Measurements from ENCODE around the gene ATRIP.
"Not testable (repeated sequence)": the region's sequence is repeated elsewhere in the genome, so short reads cannot be mapped to it uniquely, and the experiment has no call there.

ATRIP gene

DNA sequence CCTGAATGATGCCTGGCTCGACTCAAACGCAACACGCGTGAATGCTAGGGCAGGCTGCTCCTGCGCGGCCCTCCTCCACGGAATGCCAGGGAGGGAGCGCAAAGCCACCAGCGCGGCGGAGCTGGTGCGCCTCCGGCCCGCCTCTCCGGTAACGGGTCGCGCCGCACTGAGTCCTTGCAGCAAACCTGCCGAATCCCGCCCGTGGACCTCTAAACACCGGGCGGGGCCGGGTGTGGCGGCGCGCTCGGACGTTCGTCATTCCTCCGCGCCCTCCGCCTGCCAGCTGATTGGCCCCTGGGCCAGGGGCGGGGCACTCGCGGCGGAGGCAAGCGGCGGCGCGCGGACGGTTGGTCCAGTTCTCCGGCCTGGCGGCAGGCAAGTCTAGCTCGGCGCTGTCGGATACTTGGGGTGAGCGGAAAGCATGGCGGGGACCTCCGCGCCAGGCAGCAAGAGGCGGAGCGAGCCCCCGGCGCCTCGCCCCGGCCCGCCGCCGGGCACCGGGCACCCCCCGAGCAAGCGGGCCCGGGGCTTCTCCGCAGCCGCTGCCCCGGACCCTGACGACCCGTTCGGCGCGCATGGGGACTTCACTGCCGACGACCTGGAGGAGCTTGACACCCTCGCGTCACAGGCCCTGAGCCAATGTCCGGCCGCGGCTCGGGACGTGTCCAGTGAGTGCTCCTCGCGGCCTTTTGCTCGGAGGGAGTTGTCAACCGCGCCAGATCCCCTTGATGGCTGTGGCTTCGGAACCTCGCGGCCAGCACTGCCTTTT is at the start of gene ATRIP:
Gene ATRIP (plus strand): TSS at position 313 of the 769 bp plus-strand sequence. CDS start 109 bp downstream, at position 422.
- H3K4me3 ChIP-seq (ENCODE audit: low read depth, low read length): peak within 1 kb of the TSS; percentile 97

DNA sequence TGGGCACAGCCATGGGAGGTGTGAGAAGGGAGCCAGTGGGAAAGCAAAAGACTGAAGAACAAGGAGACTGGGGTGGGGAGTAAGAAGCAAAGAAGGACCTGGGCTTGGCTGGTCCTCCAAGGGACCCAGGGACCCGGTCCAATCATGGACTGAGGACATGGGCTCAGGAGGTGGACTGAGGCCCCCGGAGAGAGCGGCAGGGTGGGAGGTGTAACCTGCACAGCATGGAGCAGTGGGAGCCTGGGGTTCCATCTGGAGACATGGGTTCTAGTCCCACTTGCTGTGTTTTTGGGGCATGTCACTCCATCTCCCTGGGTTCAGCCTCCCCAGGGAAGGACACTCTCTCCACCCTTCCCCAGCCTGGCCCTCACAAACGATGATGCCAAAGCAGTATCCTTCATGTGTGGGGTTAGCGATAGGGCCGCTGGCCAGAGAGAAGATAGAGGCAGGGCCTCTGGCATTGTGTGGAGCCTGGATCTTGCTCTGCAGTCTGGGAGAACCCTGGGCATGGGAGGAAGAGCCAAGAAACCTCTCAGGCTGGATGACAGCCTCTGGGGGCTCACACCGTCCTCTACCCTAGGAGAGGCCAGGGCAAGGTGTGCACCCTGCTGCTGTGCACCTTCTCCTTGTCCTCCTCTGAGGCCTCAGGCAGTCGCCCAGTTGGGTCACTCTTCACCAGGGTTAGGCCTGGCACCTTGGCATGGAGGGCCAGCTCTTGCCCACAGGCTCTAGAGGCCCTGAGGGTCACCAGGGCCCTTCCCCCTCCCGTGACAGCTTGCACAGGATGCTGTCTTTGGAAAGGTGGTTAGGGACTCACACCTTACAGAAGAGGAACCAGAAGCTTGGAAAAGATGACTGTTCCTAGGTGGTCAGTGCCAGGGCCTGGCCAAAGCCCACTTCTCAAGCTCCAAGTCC is 48.5 kb upstream of the ATRIP start:
- no peak overlapping the region for H3K4me3 ChIP-seq (ENCODE audit: low read depth, low read length)

DNA sequence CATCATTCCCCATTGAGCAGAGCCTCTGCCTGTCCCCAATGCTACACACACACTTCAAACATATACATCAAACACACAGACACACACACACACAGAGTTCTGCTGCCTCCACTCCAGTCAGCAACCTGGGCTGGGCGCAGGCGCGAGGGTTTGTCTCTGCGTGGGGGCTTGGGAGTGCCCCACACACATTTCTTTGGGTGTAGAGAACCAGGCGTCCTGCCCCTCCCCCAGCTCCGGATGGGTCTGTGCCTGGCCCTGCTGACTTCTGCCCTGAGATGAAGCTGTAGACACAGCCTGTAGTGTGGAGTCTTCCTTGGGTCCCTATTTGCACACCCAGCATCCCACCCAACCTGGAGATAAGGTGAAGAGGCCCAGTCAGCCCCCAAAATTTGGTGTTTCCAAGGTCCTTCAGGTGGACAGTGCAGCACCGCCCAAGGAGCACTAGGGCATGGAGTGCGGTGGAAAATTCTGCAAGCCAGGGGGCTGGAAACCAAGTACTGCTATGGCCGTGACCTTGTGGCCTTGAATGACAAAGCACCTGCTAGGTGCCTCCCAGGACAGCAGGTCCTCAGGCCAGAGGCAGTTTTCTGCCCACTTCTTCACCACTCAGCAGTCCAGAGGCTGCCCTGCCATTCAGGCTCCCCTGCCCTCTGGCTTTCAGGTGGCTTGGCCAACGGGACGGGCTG is 47.7 kb upstream of the ATRIP start:
- H3K4me3 ChIP-seq (ENCODE audit: low read depth, low read length): no peak overlapping the region

DNA sequence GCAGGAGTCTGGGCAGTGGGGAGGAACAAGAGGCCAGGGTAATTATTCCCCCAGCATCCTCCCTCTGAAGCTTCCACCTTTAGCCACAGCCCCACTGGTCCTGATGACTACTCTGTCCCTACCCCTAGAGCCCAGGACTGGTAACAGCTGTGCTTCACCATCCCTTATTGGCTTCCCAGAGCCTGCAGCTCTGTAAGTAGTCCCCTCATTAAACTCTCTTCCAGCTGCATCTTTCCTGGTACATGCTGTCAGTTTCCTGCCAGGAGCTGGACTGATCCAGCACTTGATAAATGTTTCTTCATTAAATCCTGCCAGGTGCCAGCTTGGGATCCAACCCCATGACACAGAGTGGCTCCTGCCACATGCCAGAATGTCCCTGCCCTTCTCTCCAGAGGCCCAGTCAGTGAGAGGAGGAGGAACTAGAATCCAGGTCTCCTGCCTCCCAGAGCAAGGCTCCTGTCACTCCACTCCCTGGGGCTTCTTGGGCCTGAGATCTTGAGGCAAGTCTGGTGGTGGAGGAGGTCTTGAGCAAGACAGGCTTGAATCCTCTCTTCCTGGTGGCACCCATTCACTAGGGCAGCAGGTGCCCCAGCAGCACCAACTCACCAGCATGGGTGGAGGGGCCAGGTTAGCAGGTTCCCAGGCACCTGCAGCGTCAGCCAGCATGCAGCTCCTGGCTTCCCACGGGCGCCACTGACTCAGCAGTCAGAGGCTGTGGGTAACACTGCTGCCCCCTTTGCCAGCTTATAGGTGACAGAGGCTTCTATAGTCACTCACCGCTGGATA is 47.0 kb upstream of the ATRIP start:
- H3K4me3 ChIP-seq (ENCODE audit: low read depth, low read length): no peak overlapping the region

DNA sequence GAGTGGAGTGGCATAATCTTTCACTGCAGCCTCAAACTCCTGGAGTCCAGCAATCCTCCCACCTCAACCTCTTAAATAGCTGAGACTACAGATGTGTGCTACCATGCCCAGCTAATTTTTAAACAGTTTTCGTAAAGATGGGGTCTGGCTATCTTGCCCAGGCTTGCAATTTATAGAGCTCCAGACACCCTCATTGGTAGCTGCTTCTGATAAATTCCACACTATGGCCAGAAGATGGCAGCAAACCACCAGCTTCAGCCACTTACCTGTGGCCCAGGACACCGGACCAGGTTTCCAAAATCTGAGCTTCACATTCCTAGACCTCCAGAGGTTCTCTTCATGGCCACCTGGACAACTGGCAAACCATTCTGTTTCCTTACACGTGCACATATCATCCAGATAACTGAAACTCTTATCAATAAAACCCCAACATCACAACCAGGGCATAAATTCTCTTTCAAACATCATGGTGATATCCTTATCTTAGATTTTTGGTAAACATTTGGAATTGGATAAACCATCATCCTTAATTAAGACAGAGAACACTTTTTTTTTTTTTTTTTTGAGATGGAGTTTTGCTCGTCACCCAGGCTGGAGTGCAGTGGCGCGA is 45.6 kb upstream of the ATRIP start:
- H3K4me3 ChIP-seq (ENCODE audit: low read depth, low read length): no peak overlapping the region

DNA sequence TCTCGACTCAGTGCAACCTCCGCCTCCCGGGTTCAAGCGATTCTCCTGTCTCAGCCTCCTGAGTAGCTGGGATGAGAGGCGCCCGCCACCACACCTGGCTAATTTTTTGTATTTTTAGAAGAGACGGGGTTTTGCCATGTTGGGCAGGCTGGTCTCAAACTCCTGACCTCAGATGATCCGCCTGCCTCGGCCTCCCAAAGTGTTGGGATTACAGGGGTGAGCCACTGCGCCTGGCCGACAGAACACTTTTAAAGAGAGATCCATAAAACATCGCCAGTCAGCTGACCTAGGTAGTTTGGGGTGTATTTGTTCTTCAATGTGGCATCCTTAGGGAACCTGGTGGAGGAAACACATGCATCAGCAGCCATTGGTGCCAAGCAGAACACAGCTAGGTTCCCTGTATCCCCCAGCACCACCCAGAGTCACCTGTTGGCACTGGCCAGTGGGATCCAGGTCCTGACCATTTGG is 45.1 kb upstream of the ATRIP start:
- H3K4me3 ChIP-seq (ENCODE audit: low read depth, low read length): not testable (repeated sequence)

DNA sequence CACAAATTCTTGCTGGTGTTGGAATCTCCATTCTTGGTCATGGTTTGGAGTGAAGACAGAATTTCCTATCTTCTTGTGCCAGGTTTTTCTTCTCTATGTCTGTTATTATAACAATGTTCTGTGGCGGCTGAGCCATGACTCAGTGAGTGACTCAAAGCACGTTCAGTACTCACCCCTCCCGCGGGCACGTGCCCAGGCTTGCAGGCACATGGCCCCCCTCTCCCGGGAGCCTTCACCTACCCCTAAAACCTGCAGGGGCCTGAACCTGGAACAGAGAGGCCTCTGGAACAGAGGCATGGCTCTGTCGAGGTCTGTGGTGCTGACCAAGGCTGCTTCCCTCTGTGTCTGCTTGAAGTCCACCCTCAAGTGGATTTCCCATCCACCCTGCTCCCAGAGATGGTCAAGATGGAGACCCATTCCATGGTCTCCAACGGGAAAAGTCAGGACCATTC is 44.2 kb upstream of the ATRIP start:
- no peak overlapping the region for H3K4me3 ChIP-seq (ENCODE audit: low read depth, low read length)

DNA sequence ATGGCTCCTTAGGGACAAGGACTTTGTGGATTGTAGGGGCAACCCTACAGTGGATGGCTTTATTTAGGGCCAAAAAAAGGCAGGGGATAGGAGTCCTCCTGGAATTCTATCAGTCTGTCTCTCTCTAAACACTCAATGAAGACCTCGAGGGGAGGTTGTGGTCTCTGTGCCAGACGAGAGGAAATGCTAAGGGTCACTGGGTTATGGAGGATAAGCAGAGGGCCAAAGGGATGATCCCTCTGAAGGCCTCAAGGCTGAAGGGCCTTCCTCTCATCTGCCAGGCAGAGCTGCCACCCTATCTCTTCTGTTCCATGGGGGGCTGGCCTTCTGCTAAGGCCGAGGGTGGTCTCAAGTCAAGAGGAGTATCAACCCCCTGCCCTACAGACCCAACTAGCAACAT is 43.6 kb upstream of the ATRIP start:
- no peak overlapping the region for H3K4me3 ChIP-seq (ENCODE audit: low read depth, low read length)

DNA sequence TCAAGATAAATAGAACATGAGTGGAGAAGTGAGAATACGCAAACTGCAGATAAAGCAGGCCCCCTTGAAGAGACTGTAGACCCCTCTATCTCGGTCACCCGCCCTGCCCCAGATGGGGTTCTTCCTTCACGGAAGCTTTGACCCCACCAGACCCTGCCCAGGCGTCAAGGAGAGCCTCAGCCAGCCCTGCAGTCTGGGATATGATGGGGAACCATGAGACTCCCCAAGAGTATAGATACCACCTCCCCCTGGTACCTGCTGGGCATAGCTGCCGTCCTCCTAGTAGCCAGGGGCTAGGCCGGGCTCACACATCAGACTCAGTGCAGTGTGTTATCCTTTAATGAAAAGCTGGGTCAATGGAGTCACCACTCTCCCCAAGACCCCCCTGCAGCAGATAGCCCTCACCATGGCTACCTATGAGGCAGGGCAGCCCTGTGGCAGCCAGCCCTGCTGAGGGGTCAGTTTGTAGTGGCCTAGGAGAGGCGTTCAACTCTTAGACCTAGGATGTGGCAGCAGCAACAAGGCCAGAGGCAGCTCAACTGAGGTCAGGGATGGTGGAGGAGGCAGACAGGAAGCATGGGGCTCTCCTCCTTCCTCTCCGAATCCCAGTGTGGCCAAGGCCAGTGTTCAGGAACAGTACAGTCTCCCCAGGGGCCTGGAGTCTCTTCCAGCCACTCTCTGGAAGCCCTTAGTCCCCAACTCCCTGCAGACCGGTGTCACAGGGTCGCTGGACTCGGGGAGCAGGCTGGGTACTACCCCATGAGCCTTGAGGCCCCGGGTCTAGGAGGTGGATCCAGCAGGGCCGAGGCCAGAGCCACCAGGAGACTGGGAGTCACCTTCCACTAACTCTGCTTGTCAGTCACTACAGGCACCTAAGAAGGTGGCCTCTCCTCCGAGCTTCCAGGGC is 42.8 kb upstream of the ATRIP start:
- H3K4me3 ChIP-seq (ENCODE audit: low read depth, low read length): no peak overlapping the region

DNA sequence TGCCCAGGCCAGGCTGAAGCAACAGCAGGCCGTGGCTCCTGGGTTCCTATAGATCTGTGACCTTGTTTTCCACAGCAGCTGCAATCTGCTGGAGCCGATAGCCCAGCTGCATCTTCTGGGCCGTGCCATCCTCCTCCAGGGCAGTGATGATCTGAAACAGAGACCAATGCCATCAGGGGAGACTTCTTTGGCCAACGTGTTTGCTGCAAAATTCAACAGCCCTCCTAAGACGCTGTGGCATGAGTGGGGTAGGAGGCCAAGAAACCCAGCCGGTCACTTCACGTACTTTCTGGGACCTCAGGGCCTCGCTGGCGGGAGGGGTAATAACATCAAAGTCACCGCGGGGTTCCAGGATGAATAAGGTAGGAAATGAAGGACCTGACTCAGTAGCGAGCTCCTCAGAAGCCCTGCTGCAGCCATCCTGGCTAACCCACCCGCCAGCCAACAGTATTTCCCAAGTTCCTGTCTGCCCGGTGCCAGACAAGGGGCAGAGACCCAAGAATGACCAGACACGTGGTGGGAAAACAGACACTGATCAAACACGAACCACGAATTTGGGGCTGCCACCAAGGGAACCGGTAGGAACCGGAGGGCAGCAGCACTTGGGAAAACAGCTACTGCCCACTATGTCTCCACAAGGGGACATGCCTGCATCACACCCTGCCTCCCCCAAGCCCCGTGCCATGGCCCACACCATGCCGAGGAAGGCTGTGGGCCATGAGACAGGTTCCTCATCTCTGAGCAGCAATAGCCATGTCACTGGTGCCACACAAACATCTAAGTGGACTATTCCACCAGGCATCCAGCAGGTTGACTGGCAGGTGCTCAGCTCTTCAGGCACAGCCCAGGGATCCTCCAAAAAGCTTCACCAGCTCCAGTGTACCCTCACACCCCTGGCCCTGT is 41.8 kb upstream of the ATRIP start:
- H3K4me3 ChIP-seq (ENCODE audit: low read depth, low read length): no peak overlapping the region

DNA sequence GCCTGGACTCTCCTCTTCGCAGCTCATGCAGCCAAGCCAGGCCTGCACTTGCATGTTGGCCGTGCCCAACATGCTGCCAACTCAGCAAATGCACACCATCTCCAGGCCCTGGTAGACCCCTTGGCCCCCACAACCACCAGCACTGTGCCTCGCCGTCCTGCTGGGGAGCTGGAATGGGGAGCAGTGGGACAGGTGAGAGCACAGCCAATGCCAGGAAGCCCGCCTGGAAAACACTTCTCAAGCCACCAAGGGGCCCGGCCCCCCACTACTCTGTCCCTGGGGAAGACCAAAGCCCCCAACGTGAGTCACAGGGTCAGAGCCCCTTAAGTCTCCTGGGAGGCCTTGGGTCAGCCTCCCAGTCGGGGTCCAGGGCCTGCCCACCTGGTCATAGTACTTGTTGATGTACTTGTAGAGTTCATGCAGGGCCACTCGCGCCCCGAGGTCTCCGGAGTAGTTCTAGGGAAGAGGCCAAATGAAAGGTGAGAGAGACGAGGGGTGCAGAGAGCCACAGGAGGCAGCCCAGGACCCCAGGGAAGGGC is 41.1 kb upstream of the ATRIP start:
- H3K4me3 ChIP-seq (ENCODE audit: low read depth, low read length): no peak overlapping the region

DNA sequence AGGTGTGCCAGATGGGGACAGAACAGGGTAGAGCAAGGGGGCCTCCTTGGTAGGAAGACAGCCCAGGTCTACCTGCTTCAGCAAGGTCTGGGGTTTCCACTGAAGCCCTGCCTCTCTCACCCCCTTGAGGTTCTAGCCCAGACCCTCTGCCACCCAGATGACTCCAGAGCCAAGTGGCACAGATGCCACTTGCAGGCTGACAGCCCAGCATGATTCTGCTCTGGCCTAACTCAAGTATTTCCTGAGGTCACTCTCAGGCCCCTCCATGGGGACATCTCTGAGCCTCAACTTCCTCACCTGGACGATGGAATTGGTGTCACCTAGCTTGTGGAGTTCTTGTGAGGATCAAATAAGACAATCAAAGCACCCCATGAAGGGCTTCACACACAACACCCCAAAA is 40.6 kb upstream of the ATRIP start:
- no peak overlapping the region for H3K4me3 ChIP-seq (ENCODE audit: low read depth, low read length)

DNA sequence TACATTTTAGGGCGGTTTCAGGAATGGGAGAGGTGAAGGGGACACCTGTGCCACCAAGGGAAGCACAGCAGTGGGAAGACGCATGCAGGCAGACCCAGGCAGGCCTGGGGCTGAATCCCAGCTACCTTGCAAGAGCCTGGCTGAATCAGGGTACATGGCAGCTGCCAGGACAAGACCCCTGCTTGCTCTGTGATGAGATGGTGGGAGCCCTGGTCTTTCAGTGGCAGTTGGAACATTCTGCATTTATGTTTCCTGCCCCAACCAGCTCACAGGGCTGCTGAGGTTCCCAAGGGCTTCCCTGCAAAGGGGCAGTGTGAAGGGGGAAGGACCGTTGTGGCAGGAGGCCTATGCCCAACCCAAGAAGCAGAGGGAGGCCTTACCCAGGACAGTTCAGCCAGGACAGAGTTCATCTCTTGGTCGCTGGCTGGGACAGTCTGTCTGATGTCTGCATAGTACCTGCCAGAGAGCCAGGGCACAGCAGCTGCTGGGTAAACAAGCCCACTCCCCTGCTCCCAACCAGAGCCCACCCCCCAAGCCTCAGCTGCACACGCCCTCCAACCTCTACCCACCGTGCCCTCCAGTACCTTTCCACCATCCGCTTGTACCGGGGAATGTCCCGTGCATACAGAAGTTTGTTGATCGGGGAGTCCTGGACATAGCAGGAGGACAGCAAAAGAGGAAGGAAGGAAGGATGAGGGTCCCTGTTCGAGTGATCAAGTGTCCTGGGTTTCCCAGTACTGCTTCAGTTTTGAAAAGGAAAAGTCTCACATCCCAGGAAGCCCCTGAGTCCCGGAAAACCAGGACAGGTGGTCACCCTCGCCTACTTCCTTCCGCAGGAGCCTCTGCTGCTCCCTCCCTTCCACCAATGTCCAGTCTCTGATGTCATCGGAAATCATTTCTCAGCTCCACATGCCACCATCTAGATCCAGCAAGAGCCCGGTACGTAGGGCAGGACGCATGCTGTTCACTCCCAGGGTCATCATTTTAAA is 39.8 kb upstream of the ATRIP start:
- H3K4me3 ChIP-seq (ENCODE audit: low read depth, low read length): no peak overlapping the region

DNA sequence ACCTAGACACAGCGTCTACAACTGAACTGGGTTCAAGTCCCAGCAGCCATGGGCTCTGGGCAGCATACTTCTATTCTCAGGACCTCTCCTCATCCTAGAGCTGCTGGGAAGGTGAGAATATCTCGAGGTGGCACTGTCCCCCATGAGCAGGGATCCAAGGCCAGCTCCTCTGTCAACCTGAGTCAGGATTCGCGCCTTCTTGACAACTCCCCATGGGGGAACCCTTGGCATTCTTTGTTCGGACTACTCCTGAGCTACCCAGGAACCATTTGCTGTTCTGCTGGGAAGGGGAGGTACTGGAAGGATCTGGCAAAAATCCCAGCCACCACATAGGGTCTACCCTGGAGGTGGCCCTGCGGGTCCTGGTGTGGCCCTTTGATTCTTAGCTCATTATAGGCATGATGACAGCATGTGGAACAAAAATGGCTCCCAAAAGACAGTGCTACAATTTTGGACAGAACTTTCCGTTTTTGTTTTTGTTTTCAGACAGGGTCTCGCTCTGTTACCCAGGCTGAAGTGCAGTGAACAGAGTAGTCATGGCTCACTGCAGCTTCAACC is 38.9 kb upstream of the ATRIP start:
- H3K4me3 ChIP-seq (ENCODE audit: low read depth, low read length): no peak overlapping the region

DNA sequence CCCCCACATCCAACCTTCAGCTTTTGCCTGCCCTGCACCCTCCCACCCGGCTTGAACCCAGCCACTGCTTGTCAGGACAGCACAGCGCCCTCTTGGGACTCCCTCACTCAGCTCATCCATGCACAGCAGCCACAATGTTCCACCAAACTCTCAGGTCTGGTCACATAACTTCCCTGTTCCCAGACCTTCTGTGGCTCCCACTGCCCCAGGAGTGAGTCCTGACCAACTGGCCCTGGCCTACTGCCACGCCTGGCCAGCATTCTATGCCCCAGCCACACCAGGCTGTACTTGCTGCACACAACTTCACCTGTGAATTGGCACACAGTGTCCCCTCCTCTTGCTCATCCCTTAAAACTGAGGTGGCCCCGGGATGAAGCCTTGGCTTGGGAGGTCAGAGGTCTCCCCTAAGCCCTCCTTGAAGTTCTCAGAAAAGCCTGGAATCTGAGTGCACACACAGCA is 37.7 kb upstream of the ATRIP start:
- no peak overlapping the region for H3K4me3 ChIP-seq (ENCODE audit: low read depth, low read length)
